Erythroblast (primary cell): Measurements from ENCODE around the gene HOXD13.

Source experiments
- GATA1 ChIP-seq: IDR thresholded peaks from 2 replicates; pipeline ENCODE4 v1.6.1; 2011; ENCODE audit warnings: low read depth, mild to moderate bottlenecking, control low read depth, low read length, moderate library complexity
- POLR2A ChIP-seq: IDR thresholded peaks from 2 replicates; pipeline ENCODE4 v1.6.1; 2011; ENCODE audit warnings: mild to moderate bottlenecking, low read length

DNA sequence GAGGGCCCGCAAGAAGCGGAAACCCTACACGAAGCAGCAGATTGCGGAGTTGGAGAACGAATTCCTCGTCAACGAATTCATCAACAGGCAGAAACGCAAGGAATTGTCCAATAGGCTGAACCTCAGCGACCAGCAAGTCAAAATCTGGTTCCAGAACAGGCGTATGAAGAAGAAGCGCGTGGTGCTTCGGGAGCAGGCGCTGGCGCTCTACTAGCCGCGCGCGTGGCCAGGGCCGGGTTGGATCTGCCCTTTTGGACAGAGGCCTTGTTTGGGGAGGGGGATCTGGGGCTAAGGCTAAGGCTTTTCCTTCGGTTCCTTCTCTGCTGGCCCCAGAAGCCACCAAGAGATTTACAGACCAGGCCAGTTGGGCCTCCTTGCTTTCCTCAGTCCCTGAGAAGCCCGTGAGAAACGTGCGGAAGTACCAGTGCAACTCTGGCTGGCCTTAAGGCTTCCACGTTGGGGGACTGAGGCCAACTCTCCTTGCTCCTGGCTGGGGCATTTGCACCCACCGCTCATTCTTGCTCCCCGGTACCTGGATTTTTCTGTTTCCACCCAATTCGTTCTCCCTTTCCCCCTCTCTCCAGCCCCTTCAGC lies 8.1 kb downstream of the HOXD13 start:
- TF ChIP-seq POLR2A, result no peak
- TF ChIP-seq GATA1, result no peak
